Breast epithelium (tissue), 3 donors: Measurements from ENCODE around the gene AAMDC.

Source experiments
- POLR2A ChIP-seq: fragments of 450-650 bp; IDR thresholded peaks from one replicate; pipeline ENCODE4 v1.6.1; 2016; ENCODE audit warnings: antibody characterized with exemption, mild to moderate bottlenecking, moderate library complexity
- POLR2AphosphoS5 ChIP-seq, 3 donors: sonication (generic); formaldehyde crosslinking; IDR thresholded peaks; one replicate each; pipeline ENCODE4 v1.6.1; 2017; ENCODE audit warnings: antibody characterized with exemption in 3 of 3
- TF ChIP-seq, protein P1 (sequence below), 3 donors: fragments of 450-650 bp; IDR thresholded peaks; one replicate each; pipeline ENCODE4 v1.5.1; 2016 to 2017; ENCODE audit warnings: antibody characterized with exemption in 3 of 3, mild to moderate bottlenecking in 3 of 3, moderate library complexity in 3 of 3

DNA sequence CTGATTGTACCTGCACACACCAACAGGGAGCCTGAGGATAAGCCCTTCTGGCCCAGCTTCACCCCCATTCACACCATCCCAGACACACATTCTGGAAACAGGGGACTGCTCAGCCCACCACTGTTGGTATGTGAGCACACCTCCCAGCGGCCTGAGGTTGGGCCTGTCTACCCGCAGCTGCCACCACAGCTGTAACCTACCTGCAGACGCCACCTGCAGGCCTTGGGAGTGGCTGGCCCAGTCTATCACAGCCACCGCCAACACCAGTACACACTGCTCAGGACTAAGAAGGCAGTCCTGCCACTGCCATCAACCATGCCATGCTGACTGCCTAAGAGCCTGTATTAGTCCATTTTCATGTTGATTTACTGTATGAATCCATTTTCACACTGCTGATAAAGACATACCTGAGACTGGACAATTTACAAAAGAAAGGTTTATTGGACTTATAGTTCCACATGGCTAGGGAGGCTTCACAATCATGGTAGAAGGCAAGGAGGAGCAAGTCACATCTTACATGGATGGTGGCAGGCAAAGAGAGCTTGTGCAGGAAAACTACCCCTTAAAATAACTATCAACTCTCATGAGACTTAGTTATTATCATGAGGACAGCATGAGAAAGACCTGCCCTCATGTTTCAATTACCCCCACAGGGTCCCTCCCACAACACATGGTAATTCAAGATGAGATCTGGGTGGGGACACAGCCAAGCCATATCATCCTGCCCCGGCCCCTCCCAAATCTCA lies 31.0 kb upstream of the AAMDC start:
- TF ChIP-seq POLR2A (no peak), POLR2AphosphoS5 (IDR thresholded peaks at IDR 0.05) (no peak)
- TF ChIP-seq, protein P1, sequence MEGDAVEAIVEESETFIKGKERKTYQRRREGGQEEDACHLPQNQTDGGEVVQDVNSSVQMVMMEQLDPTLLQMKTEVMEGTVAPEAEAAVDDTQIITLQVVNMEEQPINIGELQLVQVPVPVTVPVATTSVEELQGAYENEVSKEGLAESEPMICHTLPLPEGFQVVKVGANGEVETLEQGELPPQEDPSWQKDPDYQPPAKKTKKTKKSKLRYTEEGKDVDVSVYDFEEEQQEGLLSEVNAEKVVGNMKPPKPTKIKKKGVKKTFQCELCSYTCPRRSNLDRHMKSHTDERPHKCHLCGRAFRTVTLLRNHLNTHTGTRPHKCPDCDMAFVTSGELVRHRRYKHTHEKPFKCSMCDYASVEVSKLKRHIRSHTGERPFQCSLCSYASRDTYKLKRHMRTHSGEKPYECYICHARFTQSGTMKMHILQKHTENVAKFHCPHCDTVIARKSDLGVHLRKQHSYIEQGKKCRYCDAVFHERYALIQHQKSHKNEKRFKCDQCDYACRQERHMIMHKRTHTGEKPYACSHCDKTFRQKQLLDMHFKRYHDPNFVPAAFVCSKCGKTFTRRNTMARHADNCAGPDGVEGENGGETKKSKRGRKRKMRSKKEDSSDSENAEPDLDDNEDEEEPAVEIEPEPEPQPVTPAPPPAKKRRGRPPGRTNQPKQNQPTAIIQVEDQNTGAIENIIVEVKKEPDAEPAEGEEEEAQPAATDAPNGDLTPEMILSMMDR (IDR thresholded peaks at IDR 0.05): no peak
